Measurements from ENCODE around the gene IL18RAP.

Gene IL18RAP

GRCh38 chr2:102424754-102425153, 1.8 kb downstream of the IL18RAP start:
- no peak for DNase-seq

- DNase-seq, result no peak
These were observed 2.6 kb downstream of the IL18RAP start for GRCh38 chr2:102425441-102426132.

GRCh38 chr2:102427249-102427648, 4.3 kb downstream of the IL18RAP start:
- DNase-seq, result no peak

GRCh38 chr2:102428573-102428972, 5.6 kb downstream of the IL18RAP start:
- DNase-seq, result no peak

- no peak for DNase-seq
These were observed 9.4 kb downstream of the IL18RAP start for GRCh38 chr2:102432386-102432785.

- no peak for DNase-seq
These were observed 11.2 kb downstream of the IL18RAP start for GRCh38 chr2:102433973-102434654.

GRCh38 chr2:102434655-102435381, 11.9 kb downstream of the IL18RAP start:
- no peak for DNase-seq

GRCh38 chr2:102435741-102436140, 12.8 kb downstream of the IL18RAP start:
- DNase-seq, result no peak

GRCh38 chr2:102436323-102436722, 13.4 kb downstream of the IL18RAP start:
- DNase-seq, result peak; percentile 60

GRCh38 chr2:102437122-102437521, 14.2 kb downstream of the IL18RAP start:
- no peak for DNase-seq

- DNase-seq, result no peak
These were observed 15.2 kb downstream of the IL18RAP start for GRCh38 chr2:102438111-102438510.

- DNase-seq, result no peak
These were observed 15.6 kb downstream of the IL18RAP start for GRCh38 chr2:102438578-102438977.

- no peak for DNase-seq
These were observed 16.2 kb downstream of the IL18RAP start for GRCh38 chr2:102439065-102439695.

- no peak for DNase-seq
These were observed 20.2 kb downstream of the IL18RAP start for GRCh38 chr2:102442967-102443828.

- DNase-seq, result no peak
These were observed 21.3 kb downstream of the IL18RAP start for GRCh38 chr2:102444233-102444632.

GRCh38 chr2:102446936-102447335, 24.0 kb downstream of the IL18RAP start:
- DNase-seq, result no peak

- no peak for DNase-seq
These were observed 26.5 kb downstream of the IL18RAP start for GRCh38 chr2:102449370-102449974.

- no peak for DNase-seq
These were observed 29.0 kb downstream of the IL18RAP start for GRCh38 chr2:102451968-102452367.

- DNase-seq, result no peak
These were observed 30.5 kb downstream of the IL18RAP start for GRCh38 chr2:102453501-102453900.

GRCh38 chr2:102455061-102455670, 32.2 kb downstream of the IL18RAP start:
- no peak for DNase-seq

- DNase-seq, result no peak
These were observed 37.5 kb downstream of the IL18RAP start for GRCh38 chr2:102460467-102460866.

GRCh38 chr2:102461188-102461587, 38.2 kb downstream of the IL18RAP start:
- DNase-seq, result no peak
